GM12878 (cell line): ENCODE measurements around the gene RPS5. TPM values are rescaled to one million over a fixed set of nuclear protein-coding genes. Genes with fewer than 3 reads are reported as not detected.

Experiments
- ATAC-seq: fragments of 200-7000 bp; cut with Tn5 transposase; 3 replicates; pipeline ENCODE4 v1.9.1; 2020; ENCODE audit warnings: mild to moderate bottlenecking, moderate library complexity
- BruUV-seq: library from RNA; stranded (reverse); fragments of 400-500 nt; replicated peaks from 2 replicates; lab custom pipeline; 2021; lab: Mats Ljungman, UMichigan
- CTCF ChIA-PET: fragments of 300-600 bp; sonication (Branson Sonifier 250); formaldehyde crosslinking; extraction: SDS; loops from one replicate; lab custom pipeline; 2021; ENCODE audit warnings: inconsistent platforms; lab: Yijun Ruan, JAX
- POLR2A ChIA-PET: fragments of 350-600 bp; formaldehyde crosslinking; extraction: SDS; loops from one replicate; lab custom pipeline; 2021; ENCODE audit warnings: inconsistent platforms; lab: Charles Lee
- RAD21 ChIA-PET: fragments of 300-600 bp; sonication (Branson Sonifier 250); formaldehyde crosslinking; loops from one replicate; lab custom pipeline; 2023; ENCODE audit warnings: antibody characterized with exemption; ENCODE audit not compliant: unreplicated experiment; lab: Charles Lee
- SMC1A ChIA-PET: fragments of 300-600 bp; sonication (Branson Sonifier 250); formaldehyde crosslinking; loops from one replicate; lab custom pipeline; 2023; ENCODE audit not compliant: unreplicated experiment, uncharacterized antibody; lab: Charles Lee
- DNase-seq: peaks from one replicate; pipeline ENCODE4 v3.0.0-alpha.2; 2011; ENCODE audit warnings: low read depth, low spot score
- FAIRE-seq: peaks from 3 replicates; lab custom pipeline; 2011; peaks lifted over from hg19 to GRCh38; lab: Jason Lieb, UNC
- H2AFZ ChIP-seq: 2 replicates; pipeline ENCODE4 v1.6.0; 2011; ENCODE audit warnings: low read depth, low read length, control low read depth; ENCODE audit not compliant: control insufficient read depth
- H3K27ac ChIP-seq: 2 replicates; pipeline ENCODE4 v1.5.1; 2011; ENCODE audit warnings: control low read depth; ENCODE audit not compliant: control insufficient read depth, insufficient read depth
- H3K27me3 ChIP-seq, 2 experiments: replicated peaks in 1 of 2; 2 replicates each; pipeline versions ENCODE4 v1.6.0 to v1.6.1; 2011; ENCODE audit warnings: low read length in 1 of 2; ENCODE audit not compliant: control insufficient read depth in 2 of 2, insufficient read depth in 2 of 2
- H3K36me3 ChIP-seq, 2 experiments: 2 replicates each; pipeline ENCODE4 v1.5.1; 2011; ENCODE audit warnings: low read length in 1 of 2; ENCODE audit not compliant: control insufficient read depth in 2 of 2, insufficient read depth in 2 of 2
- H3K4me1 ChIP-seq: 2 replicates; pipeline ENCODE4 v1.6.1; 2011; ENCODE audit warnings: mild to moderate bottlenecking, low read length, moderate library complexity, mixed read lengths; ENCODE audit not compliant: control insufficient read depth, insufficient read depth
- H3K4me2 ChIP-seq: 2 replicates; pipeline ENCODE4 v1.6.0; 2011; ENCODE audit warnings: control low read depth; ENCODE audit not compliant: control insufficient read depth, insufficient read depth
- H3K4me3 ChIP-seq: fragments of 200-600 bp; sonication (generic); 2 replicates; pipeline ENCODE4 v1.5.1; 2016
- H3K79me2 ChIP-seq: 2 replicates; pipeline ENCODE4 v1.6.0; 2011; ENCODE audit warnings: low read length; ENCODE audit not compliant: control insufficient read depth, insufficient read depth
- H3K9ac ChIP-seq: 2 replicates; pipeline ENCODE4 v1.8.0; 2011; ENCODE audit warnings: low read length, control low read depth, mixed read lengths; ENCODE audit not compliant: control insufficient read depth, insufficient read depth
- H3K9me3 ChIP-seq: replicated peaks from 3 replicates; pipeline ENCODE4 v1.5.1; 2011; ENCODE audit warnings: mild to moderate bottlenecking, low read length; ENCODE audit not compliant: control insufficient read depth, insufficient read depth
- H4K20me1 ChIP-seq: 2 replicates; pipeline ENCODE4 v1.6.0; 2011; ENCODE audit not compliant: control insufficient read depth, insufficient read depth
- BHLHE40 ChIP-seq, 2 experiments: fragments of 450-650 bp in 1 of 2; IDR thresholded peaks; 2 replicates each; pipeline ENCODE4 v1.6.1; 2011 to 2017; ENCODE audit warnings: low read depth in 2 of 2, borderline replicate concordance in 1 of 2, improper control_type of control experiment in 1 of 2, low read length in 1 of 2, mild to moderate bottlenecking in 1 of 2
- IKZF1 ChIP-seq: fragments of 450-650 bp; conservative IDR thresholded peaks from 2 replicates; pipeline ENCODE4 v1.6.1; 2017; ENCODE audit warnings: antibody characterized with exemption, mild to moderate bottlenecking
- IKZF2 ChIP-seq, 2 experiments: fragments of 450-650 bp; IDR thresholded peaks; 2 replicates each; pipeline ENCODE4 v1.6.1; 2017; ENCODE audit warnings: mild to moderate bottlenecking in 2 of 2, moderate library complexity in 2 of 2
- NBN ChIP-seq: fragments of 450-650 bp; IDR thresholded peaks from 2 replicates; pipeline ENCODE4 v1.6.1; 2016
- NR2C2 ChIP-seq: IDR thresholded peaks from 2 replicates; pipeline ENCODE4 v1.6.1; 2011; ENCODE audit warnings: borderline replicate concordance, low read depth; ENCODE audit not compliant: control insufficient read depth, insufficient read length
- NR2F1 ChIP-seq: fragments of 450-650 bp; conservative IDR thresholded peaks from 2 replicates; pipeline ENCODE4 v1.6.1; 2017; ENCODE audit warnings: mild to moderate bottlenecking
- POLR2AphosphoS5 ChIP-seq: IDR thresholded peaks from 2 replicates; pipeline ENCODE4 v1.6.1; 2011; ENCODE audit warnings: mild to moderate bottlenecking, low read length, inconsistent platforms
- ZNF217 ChIP-seq: fragments of 450-650 bp; IDR thresholded peaks from 2 replicates; pipeline ENCODE4 v1.6.1; 2017; ENCODE audit warnings: antibody characterized with exemption, mild to moderate bottlenecking
- WGBS: methylation state at CpG from one replicate; pipeline ENCODE4 v1.1.6; 2016; ENCODE audit warnings: low lambda C conversion rate; ENCODE audit not compliant: insufficient replicate concordance, insufficient coverage; ENCODE audit errors: missing lambda C conversion rate; 5-methylcytosine and 5-hydroxymethylcytosine counted together
- in situ Hi-C: fragments of 300-500 bp; cut with MboI; formaldehyde crosslinking; loops from 9 replicates; pipeline ENCODE4 v1.14.3; 2018; ENCODE audit warnings: mixed read lengths
- intact Hi-C: fragments of 100-400 bp; cut with micrococcal nuclease; formaldehyde crosslinking; loops from one replicate; pipeline ENCODE4 v1.14.2; 2022; ENCODE audit not compliant: unreplicated experiment
- polyA plus RNA-seq, 11 experiments: library from polyadenylated mRNA; depleted of rRNA in 4 of 11; unstranded in 6 of 11; stranded (reverse) in 5 of 11; fragments of >200 nt; fragmentation: Nextera tagmentation in 4 of 11; fragmentation: Illumina TruSeq in 1 of 11; extraction: Ambion mirVana in 4 of 11; extraction: Trizol in 1 of 11; gene quantifications; 1 replicate in 1 of 11; 2 replicates in 10 of 11; pipeline versions ENCODE4 v1.2.1 to v1.2.3, GENCODE V29; 2011 to 2016; ENCODE audit warnings: inconsistent platforms in 2 of 11, missing spikeins in 2 of 11, low read depth in 1 of 11
- total RNA-seq, 4 experiments: library from RNA; depleted of rRNA in 3 of 4; stranded (reverse); fragments of >200 nt in 3 of 4; fragmentation: Illumina TruSeq in 1 of 4; extraction: Trizol in 1 of 4; gene quantifications; 2 replicates each; pipeline versions ENCODE4 v1.2.1 to v1.2.3, GENCODE V29; 2013 to 2021
- TF ChIP-seq, protein P1 (sequence below): fragments of 150-350 bp; IDR thresholded peaks from 2 replicates; pipeline ENCODE4 v1.6.1; 2014; ENCODE audit warnings: mild to moderate bottlenecking, low read depth, low read length

The RPS5 gene
- total and polyA plus RNA-seq, 10 of the 15 experiments (the other 5 are each of a cell fraction or from before 2014, with no cell fraction given): 1,284 to 3,652 (median 1,922) TPM

DNA sequence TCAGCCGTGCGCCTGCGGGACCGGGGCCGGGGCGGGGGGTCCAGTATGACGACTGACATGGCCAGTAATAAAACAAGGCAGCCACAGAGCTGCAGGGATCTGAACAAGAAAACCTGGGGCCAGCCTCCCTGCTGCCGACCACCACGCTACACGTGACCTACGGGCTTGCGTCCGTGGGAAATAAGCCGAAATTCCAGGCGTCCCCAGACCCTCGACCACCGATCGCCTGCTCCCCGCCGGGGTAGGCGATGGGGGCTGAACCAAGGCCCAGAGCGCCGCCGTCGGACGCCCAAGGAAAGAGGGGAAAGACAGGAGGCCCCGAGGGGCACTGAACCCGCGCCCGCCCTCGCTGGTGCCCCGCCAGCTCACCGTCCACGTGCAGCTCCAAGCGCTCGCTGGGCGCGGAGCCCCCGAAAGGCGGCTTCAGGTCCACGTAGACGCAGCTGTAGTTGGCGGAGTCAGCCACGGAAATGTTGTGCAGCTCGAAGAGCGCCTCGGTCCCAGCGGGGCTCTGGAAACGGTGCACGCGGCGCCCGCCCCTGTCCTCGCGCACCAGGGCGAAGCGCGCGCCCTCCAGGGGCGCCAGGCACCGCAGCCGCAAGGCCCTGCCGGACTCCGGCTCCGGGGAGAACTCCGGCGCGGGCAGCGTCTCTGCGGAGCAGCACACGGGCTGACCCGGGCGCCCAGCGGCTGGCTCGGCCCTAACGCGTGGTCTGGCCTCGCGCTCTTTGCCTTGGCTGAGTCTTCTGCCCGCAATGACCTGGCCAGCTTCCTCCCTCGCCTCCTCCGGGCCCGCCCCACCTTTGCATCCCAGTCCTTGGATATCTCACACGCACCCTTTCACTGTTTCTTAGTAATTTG is 36.8 kb upstream of the RPS5 start:
- CTCF ChIA-PET: no interaction called here
- no peak for DNase-seq
- H3K79me2 ChIP-seq: no peaks in the 10 kb centered on the region; the same call in 1 of the 2 replicates
- TF ChIP-seq IKZF2 (IDR thresholded peaks at IDR 0.05): no peak
- peak; percentile 12; the same call in 1 of the 2 replicates for TF ChIP-seq IKZF1
- peak in 1 of 2 experiments; percentile 29; a peak in 1 of 4 replicates for TF ChIP-seq BHLHE40 (IDR thresholded peaks at IDR 0.05; ENCODE audit: borderline replicate concordance in 1 of 2, low read depth in 2 of 2, low read length in 1 of 2)
- TF ChIP-seq, all 136 proteins: peak for 2
- ChIA-PET POLR2A (interaction anchor here (1.6 kb wide), 1 partner anchor 13 kb away, joined by 9 read pairs; the partner anchor contains the start of gene ZNF497), RAD21 (interaction anchor here (3.6 kb wide), 1 partner anchor 12 kb away, joined by 18 read pairs; the partner anchor contains the start of gene ZNF497), SMC1A (no interaction called here)
- Histone ChIP-seq H3K4me2 (peak overlapping the region; percentile 13; the same call in 1 of the 2 replicates), H4K20me1 (no peaks in the 10 kb centered on the region), H3K4me3 (no peak overlapping the region), H3K9ac (no peak overlapping the region; the same call in 1 of the 2 replicates), H3K4me1 (0 out of 2 replicates have a peak, but pooled peaks cover 3% of the 10 kb centered on the region), H3K27me3 (no peaks in the 10 kb centered on the region), H3K9me3 (no peaks in the 10 kb centered on the region), H3K36me3 (no peaks in the 10 kb centered on the region), H3K27ac (no peak overlapping the region), H2AFZ (no peak overlapping the region)
- in situ Hi-C loops (no loop called here), intact Hi-C loops (no loop called here)
- 78% methylated on average over 64 of the region's 84 CpGs for WGBS
- ATAC-seq (no peak), FAIRE-seq (no peak)
- BruUV-seq: no TSS peak

DNA sequence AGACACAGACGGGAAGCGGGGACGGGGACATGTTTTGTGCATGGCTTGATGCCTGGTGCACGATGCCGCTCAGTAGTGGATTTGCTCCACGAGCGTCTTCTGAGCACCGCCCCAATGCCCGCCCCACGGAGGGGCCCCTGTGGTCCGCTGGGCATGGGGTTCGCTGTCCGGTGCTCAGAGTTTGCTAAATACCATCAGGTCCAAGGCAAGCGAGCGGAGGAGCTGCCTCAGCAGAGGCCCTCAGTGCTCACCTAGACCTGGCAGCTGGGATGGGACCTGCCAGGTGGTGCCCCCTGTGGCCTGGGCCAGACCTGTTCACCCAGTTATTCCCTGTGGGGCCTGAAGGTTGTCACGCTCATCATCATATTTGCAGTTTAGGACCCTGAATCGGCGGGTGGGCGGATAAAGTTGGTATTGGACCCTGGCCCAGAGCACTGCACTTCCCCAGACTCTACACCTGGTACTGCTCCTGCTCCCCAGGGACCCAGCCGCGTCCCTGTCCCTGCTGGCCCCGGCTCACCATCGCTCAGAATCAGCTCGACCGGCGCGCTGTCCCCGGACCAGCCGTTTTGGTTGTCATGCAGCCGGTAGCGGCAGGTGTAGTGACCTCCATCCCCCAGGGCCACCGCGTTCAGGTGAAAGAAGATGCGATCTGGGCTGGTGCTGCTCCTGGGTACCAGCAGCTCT is 36.1 kb upstream of the RPS5 start:
- Histone ChIP-seq H3K36me3 (no peaks in the 10 kb centered on the region), H3K4me2 (no peak overlapping the region), H3K9me3 (no peaks in the 10 kb centered on the region; the same call in 2 of the 3 replicates), H3K27ac (no peak overlapping the region), H3K79me2 (no peaks in the 10 kb centered on the region; the same call in 1 of the 2 replicates), H3K9ac (no peak overlapping the region), H3K4me1 (peaks cover 3% of the 10 kb centered on the region; the same call in 1 of the 2 replicates), H3K4me3 (no peak overlapping the region), H4K20me1 (no peaks in the 10 kb centered on the region), H2AFZ (no peak overlapping the region), H3K27me3 (no peaks in the 10 kb centered on the region)
- ChIA-PET RAD21 (no interaction called here), CTCF (no interaction called here), SMC1A (no interaction called here), POLR2A (interaction anchor here (1.6 kb wide), 1 partner anchor 12 kb away, joined by 9 read pairs; the partner anchor contains the start of gene ZNF497)
- FAIRE-seq: no peak
- 86% methylated on average over 34 of the region's 34 CpGs for WGBS
- intact Hi-C loops: no loop called here
- ATAC-seq: no peak
- in situ Hi-C loops: no loop called here
- DNase-seq: no peak
- BruUV-seq: no TSS peak
- no peak for TF ChIP-seq NR2C2
- no peak for TF ChIP-seq ZNF217
- TF ChIP-seq, protein P1, sequence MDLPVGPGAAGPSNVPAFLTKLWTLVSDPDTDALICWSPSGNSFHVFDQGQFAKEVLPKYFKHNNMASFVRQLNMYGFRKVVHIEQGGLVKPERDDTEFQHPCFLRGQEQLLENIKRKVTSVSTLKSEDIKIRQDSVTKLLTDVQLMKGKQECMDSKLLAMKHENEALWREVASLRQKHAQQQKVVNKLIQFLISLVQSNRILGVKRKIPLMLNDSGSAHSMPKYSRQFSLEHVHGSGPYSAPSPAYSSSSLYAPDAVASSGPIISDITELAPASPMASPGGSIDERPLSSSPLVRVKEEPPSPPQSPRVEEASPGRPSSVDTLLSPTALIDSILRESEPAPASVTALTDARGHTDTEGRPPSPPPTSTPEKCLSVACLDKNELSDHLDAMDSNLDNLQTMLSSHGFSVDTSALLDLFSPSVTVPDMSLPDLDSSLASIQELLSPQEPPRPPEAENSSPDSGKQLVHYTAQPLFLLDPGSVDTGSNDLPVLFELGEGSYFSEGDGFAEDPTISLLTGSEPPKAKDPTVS: no peak
- TF ChIP-seq POLR2AphosphoS5: no peak
- no peak for TF ChIP-seq NBN
- TF ChIP-seq NR2F1: no peak
